GM20000 (cell line): ENCODE data around the gene SRSF2.

Experiments
- DNase-seq: peaks from one replicate; pipeline ENCODE4 v3.0.0; 2012; ENCODE audit warnings: low spot score
- CTCF ChIP-seq: IDR thresholded peaks from 2 replicates; pipeline ENCODE4 v1.5.1; 2012; ENCODE audit warnings: mild to moderate bottlenecking, control low read depth; ENCODE audit errors: extremely low read depth, missing control alignments

The SRSF2 gene

GRCh38 chr17:76691379-76692191 lies 45.5 kb downstream of the SRSF2 start:
- no peak for DNase-seq

DNA sequence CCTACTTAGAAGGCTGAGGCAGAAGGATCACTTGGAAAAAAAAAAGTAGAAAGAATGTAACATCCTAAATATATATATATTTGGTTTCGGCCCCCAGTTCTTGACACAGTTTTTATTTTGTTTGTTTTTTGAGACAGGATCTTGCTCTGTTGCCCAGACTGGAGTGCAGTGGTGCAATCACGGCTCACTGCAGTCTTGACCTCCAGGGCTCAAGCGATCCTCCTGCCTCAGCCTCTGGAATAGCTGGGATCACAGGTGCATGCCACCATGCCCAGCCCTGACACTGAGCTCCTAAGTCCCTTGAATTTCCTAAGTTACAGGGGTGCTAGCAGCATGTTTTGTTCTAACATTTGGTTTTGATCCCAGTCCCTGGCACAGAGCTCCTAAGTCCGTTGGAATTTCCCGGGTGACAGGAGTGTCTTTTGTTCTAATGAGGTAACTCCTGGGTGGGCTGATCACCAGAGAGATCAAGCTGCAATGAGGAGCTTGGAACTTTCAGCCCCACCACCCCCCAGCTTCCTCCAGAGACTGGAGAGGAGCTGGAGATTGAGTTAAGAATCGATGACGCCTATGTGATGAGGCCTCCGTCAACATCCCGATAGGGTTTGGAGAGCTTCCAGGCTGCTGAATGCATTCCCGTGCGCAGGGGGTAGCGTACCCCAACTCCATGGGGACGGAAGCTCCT lies 46.4 kb downstream of the SRSF2 start:
- DNase-seq = no peak
- TF ChIP-seq CTCF = no peak

More at GRCh38 chr17:76691379-76692191, 45.5 kb downstream of the SRSF2 start:
- no peak for TF ChIP-seq CTCF

DNA sequence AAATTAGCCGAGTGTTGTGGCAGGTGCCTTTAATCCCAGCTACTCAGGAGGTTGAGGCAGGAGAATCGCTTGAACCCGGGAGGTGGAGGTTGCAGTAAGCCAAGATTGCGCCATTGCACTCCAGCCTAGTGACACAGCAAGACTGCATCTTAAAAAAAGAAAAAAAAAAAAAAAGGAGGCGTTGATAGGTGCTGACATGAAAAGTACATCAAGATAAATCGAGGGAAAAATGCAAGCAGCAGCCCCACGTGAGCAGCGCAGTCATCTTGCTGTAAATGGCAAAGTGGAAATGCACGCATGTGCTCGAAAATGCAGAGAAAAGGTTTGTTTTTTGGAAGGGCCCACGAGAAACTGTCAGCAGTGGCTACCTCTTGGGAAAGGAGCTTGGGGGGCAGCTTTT lies 47.3 kb downstream of the SRSF2 start:
- TF ChIP-seq CTCF = no peak
- DNase-seq = no peak

DNA sequence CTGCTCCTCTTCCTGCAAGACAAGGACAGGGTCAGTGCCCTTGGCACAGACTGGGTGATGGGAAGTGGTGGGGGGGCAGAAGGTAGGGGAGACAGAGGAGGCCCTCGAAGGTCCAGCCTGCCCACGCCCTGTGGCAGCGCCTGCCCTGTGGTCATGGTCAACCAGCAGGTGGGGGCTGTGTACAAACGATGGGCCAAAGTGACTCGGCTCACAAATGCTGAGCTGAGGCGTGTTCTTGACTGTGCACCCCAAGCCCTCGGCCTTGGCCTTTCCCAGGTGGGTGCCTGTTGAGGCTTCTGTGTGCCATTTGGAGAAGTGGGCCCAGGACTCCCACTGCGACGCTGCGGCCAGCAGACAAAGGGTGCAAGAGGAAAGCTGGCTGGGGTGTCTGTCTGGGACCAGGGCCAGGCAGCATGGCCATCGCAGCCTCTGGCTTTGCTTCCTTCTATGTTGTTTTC lies 48.9 kb downstream of the SRSF2 start:
- no peak for TF ChIP-seq CTCF
- DNase-seq = no peak

DNA sequence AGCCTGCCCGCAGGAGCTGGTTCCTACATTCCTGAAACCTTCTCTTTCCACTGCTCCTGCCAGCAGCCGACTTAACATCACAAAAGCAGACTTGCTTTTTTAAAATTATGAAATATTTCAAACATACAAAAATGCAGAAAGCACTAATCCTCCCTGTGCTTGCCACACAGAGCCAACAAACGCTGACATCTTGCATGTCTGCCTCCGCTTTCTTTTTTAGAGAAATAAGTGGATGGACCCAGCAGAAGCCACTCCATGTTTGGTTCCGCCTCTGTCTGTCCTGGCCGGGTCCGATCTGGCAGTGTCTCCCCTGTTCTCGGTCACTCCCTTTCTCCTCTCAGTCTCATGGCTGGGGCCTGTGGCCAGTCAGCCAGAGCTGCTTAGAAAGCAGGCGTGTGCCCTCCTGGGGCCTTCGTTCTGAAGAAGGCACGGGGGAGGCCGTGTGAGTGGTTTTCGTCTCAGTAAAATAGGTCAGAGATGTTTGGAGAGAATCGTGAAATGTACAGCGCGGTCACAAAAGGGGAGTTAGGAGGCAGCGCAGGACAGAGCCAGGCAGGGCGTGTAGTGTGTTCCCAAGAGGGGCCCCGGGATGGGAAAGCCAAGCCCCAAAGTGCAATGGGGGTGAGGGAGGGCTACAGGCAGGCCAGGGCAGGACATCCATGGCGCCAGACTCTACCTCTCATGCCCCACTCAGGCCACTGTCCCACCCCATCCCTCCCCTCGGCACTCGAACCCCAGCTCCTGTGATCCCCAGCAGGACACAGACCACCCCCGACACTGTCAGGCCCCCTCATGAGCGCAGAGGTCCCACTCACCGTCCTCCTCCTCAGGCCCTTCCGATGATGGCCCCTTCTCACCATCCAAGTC lies 49.6 kb downstream of the SRSF2 start:
- TF ChIP-seq CTCF = no peak
- no peak for DNase-seq

DNA sequence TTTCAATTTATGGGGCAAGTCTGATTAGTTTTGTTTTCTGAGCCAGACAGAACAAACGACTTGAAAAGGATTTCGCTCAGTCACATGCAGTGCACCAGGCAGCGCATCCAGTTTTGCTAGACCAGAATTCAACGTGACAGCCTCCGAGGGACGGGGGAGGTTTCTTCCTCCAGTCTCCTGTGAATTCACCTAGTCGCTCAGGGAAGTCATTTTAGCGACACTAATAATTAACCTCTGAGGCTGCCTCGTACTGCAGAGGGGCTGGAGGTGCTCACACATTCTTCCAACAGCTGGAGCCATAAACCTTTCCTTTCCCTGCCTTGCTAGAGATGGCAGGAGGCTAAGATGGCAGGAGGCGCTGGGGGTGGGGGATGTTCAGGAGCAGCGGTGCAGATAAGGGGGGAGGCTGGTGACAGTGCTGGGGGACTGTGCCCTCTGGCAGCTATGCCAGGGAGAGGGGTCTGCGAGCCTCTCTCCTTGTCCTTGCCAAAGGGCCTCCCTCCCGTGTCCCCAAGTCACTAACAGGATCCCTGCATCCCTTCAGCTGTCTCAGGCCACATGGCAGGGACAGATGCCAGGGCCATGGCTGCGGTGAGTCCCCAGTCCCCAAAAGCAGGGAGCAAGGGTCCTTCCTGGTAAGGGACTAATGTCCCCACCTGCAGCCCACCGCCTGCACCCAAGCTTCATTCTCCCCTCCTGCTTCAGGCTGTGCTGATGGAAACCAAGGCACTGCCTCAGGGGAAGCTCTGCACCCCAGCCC lies 50.4 kb downstream of the SRSF2 start:
- TF ChIP-seq CTCF = no peak
- DNase-seq = no peak
